HG03521 (cell line): ENCODE measurements around the gene EFCAB8.

Experiments
- ATAC-seq: cut with Tn5 transposase; IDR thresholded peaks from one replicate; pipeline ENCODE4 v1.9.1; 2021; ENCODE audit warnings: mild to moderate bottlenecking, moderate library complexity; ENCODE audit not compliant: unreplicated experiment

Gene EFCAB8

DNA sequence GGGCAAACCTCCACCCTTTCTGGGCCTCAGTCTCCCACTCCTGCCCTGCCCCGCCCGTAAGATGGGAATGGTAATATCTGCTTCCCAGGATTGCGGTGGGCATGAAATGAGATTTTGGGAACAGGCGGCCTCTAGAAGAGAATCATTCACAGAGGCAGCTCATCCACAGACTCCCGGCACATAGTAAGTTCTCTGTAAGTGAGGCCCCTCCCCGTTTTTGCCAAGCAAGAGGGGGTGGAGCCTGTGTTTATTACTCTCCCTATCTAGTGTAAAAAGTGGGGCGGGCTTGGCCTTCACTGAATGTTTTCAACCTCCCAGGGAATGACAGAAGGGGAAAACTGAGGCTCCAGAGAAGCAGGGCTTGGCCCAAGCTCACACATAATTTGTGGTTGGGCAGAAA lies 125.5 kb downstream of the EFCAB8 start:
- no peak for ATAC-seq

DNA sequence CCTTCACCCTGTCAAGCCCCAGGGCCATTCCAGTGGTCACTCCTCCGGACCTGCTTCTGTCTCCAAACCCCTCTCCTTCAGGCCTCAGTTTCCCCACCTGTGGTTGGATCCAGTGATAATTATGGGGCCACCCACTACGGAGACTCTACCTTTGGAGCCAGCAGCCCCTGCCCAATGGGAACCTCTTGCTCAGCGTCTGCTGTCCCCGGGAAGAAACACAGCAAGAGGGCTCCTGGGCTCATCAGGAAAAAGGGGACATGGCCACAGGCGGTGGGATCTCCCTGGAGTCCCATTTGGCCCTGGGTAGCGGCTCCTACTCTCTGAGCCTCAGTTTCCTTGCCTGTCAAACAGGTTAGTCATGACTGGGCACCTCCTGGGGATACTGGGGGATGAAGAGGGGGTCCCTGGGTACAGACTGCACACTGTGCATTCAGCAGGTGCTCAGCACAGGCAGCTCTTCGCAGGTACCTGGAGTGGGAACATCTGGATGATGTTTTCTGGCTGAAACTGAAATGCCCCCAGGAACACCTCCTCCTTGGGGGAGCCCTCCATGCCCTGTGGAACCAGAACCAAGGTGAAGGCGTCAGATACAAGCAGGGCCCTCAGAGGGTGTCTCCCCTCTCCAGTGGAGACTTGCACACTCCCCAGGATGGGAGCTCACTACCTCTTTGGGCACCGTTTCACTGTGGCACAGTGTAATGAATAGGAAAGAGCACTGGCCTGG lies 126.1 kb downstream of the EFCAB8 start:
- ATAC-seq = no peak

DNA sequence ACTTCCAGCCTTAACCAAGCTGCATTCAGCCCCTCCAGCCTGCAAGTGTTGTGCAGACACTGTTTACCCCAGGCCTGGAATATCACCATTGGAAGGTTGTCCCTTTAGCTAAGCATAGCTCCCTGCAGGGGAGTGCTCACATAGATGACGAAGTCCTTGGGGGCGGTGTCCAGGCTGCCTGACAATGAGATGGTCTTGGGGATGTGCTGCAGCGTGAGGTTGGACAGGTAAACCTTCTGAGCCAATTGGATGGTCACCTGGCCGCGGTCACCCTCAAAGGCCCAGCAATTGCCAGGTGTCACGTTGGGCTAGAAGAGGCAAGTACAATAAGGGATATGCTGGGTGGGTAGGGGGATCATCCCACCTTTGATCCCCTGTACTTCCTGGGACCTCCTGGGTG lies 126.9 kb downstream of the EFCAB8 start:
- ATAC-seq = no peak

DNA sequence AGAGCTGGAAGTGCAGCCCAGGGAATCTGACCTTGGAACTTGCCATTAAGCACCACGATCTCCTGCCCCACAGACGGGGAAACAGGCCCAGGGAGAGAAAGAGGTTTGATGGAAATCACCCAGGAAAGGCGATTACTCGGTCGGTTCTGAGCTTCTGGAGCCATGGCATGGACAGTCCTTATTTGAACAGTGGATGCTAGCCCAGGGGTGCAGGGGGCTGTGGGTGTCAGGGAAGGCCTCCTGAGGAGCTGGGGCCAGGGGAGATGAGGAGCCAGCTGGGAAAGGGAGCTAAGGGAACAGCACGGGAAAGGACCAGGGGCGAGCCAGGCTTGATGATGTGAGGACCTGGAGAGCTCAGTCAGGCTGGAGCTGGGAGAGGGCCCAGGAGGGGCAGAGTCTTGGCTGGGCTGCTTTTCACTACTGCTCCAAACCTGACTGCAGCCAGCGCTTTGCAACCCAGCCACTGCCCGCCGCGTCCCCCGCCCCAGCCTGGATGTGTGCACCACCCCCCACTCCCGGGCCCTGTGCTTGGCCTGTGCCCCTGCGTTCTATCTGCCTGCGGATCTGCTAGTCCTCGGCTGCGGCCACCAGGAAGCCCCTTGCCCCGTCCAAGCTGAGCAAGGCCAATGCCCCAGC lies 127.7 kb downstream of the EFCAB8 start:
- ATAC-seq = no peak

DNA sequence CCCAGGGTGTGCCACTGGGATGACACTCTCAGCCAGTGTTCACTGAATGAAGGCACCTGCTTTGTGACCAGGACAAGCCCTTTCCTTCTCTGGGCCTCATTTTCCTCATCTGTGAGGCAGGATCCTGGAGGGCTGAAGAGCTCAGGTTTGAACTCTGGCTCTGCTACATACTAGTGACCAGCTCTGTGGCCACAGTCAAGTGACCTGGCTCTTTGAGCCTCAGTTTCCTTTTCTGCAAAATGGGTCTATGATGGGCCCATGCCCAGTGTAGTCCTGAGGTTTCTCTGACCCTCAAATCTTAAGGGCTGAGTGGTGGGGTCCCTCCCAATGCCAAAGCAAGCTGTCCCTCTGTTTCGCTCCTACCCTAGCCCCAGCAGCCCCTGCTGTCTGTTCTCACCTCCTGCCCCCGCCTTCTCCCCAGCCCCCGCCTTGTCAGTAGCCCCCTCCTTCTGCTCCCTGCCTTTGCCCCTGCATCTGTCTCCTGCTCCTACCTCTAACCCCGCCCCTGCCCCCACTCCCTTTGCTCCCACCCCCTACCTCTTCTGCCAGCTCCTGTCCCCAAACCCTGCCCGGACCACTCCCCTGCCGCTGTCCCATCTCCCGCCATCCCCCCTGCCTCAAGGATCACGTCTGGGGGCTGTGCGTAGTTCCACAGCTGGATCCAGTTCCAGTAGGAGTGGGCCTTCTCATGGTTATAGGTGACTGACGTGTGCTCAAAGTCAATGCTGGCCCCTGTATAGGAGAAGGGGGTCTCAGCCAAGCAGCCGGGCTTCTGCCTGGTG lies 128.5 kb downstream of the EFCAB8 start:
- no peak for ATAC-seq

DNA sequence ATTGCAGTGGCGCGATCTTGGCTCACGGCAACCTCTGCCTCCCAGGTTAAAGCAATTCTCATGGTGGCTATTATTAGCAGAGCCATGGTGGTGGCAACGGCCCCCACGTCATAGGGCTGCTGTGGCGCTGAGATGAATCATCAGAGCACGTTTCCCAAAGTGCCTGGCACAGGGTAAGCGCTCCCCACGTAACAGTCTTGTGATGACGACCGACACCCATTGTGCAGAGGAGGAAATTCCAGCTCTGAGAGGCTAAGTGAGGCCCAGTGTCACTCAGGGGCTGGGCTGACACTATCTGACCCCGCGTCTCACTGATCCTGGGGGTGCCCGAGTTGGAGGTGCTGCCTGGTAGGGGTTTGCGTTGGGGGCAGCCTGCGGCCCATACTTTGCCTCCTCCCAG lies 129.3 kb downstream of the EFCAB8 start:
- no peak for ATAC-seq

DNA sequence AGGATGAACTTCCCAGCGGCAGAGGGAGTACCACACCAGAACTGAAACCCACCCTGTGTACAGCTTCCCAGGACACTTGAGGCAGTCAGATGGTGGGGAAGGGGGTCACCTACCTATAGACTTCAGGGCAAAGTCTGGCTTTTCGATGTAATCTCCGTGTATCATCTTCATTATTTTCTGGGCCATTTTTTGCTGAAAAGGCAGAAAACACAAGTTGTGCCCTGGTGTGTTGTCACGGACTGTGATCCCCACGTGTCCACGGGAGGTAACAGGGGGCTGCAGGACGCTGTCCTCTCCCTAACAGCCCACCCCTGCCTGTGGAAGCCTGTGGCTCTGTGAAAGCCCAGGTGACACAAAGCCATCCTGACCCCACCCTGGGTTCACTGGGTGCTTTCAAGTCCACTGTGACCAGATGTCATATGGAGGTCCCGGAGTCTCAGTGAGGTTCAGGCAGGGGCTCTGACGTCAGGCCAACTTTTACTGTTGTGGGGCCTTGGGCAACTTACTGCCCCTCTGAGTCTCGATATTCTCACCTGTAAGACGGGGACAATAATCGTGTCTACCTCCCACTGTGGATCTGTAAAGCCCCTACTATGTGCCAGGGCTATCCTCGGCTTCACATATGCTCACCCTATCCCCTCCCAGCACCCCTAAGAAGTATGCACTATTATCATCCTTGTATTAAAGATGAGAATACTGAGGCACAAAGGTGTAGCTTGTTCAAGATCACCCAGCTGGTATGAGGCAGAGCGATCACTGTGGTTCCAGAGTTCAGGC lies 131.0 kb downstream of the EFCAB8 start:
- ATAC-seq = no peak

DNA sequence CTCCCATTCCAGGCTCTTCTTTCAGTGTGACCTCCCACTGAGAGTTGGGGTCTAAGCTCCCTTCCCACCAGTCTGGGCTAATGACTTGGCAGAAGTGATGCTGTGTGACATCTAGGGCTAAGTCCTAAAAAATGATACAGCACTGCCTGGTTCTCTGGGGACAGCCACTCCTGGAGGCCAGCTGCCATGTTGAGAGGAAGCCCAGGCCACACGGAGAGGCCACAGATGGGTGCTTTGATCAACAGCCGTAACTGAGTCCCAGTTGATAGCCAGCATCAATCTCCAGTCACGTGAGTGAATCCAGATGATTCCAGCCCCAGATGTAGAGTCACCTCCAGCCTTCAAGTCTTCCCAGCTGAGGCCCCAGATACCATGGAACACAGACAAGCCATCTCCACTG lies 131.7 kb downstream of the EFCAB8 start:
- no peak for ATAC-seq

DNA sequence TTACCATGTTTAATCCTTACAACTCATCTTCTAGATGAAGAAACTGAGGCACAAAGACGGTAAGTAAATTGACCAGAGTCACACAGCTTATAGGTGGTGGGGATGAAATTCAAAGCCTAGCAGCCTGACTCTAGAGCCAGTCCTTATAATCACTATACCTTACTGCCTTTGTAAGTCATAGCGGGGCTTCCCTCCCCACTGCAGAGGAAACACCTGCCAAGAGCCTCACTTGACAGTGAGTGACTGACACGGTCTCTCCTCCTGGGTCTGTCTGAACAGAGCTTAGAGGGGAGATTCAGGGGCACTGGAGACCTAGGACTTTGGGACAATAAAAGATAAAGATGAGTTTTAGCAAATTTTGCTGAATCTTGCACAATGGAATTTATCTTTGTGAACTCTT lies 132.7 kb downstream of the EFCAB8 start:
- no peak for ATAC-seq

DNA sequence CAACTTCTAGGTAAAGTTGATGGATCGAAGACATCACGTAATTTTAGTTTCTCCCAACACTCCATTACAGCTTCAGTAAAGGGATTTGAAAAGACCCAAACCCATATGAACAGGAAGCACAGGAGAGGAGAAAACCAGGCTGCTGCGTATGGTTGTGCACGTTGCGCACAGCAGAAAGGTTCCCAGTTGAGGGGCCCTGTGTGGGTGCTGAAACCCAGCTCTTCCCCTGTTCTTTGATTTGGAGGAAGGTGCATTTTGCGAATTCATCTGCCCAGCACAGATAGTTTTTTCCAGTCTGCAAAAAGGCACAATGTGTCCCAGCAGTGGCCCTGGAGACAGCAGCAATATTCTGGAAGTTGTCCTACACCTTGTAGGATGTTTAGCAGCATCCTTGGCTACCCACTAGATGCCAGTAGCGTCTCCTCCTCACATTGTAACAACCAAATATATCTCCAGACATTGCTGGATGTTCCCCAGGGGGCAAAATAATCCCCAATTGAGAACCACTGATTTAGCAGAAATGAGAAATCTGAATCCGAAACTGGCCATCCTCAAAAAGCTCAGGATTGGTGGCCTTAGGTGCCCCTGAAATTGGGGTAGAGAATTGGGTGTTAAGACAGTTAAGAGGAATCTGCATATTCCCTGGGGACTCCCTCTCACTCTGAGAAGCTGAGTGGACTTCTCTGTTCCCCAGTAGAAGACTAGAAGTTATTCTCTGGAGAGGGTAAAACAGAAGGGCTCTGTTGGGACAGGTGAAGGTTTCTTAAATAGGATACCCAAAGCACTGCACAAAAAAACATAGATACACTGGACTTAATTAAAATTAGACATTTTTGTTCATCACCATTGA lies 133.3 kb downstream of the EFCAB8 start:
- no peak for ATAC-seq

DNA sequence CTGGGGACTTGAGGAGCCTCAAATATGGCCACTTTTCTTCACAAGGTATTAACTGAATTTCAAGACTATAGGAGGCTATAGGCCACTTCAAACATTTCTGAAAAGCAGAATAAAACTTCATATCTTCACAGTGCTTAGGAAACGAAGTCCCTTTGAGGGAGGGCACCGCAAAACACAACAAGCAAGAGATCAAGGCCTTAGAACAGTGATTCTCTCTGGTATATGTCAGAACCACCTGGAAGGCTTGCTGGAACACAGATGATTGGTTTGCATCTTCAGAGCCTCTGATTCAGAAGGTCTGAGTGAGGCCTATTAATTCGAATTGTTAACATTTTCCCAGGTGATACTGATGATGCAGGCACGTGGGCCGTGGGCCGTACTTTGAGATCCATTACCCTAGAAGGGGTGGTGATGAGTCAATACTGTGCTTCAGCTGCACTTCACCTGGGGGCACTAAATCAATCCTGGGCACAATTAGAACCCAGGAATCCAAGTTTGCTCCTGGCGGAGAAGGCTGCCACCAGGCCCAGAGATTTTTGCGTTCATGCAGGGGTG lies 134.8 kb downstream of the EFCAB8 start:
- ATAC-seq = no peak

DNA sequence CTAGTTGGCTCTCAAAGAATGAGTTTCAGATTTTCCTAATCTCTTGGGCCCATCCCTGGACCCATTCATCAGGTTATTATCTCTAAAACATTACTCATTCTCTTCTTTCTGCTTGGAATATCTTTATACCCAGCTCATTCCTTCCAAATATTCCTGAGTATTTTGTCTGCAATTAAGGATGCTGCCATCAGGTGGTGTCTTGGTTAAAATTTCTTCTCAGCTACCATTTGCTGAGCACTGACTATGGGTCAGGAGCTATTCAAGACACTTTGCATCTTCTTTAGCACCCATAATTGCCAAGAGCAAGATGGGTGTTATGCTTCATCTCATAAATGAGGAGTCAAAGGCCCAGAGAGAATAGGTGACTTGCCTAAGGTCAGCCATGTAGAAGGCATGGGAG lies 137.1 kb downstream of the EFCAB8 start:
- ATAC-seq = no peak

DNA sequence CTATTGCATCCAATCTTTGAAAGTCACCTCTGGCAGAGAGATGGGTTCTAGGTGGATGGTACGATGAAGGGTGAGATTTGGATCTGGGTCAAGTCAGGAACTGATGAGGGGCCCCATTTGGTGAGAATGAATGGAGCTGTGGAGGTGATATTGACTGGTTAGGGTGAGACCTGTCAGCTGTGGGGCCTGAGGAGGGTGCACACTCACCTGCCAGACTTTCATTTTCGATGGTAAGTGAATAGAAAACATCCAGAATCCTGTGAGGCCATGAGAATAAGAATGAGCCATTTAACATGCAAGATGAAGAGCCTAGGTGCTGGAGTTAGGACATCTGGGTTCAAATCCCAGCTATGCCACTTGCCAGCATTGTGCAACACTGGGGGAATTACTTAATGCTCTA lies 138.7 kb downstream of the EFCAB8 start:
- ATAC-seq = no peak

DNA sequence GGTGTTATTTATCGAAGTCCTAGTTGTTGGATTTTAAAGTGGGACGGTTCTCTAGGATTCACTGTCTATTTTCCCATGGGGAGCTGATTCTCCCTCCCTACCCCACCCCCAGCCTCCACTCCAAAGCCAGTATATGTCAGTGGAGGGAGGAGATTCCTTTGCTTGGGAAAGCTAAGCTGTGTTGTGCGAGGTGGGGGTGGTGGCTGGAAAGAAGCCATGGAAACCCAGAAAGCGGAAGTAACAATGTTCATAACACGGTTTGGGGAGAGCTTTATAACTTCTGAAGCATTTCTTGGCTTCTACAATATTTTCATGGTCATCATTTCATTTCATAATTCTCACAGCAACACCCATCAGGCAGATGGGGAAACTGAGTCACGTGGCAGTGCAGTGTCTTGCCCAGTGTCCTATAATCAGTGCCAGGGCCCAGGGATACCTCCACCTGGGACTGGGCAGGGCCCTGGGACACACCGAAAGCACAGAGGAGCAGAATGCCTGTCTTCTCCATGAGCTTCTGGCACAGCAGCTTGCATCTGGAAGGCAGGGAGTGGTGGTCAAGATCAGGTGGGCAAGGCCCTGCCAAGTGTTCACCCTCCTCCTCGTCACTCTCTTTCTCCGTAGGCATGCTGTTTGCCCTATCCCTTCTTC lies 141.0 kb downstream of the EFCAB8 start:
- no peak for ATAC-seq

DNA sequence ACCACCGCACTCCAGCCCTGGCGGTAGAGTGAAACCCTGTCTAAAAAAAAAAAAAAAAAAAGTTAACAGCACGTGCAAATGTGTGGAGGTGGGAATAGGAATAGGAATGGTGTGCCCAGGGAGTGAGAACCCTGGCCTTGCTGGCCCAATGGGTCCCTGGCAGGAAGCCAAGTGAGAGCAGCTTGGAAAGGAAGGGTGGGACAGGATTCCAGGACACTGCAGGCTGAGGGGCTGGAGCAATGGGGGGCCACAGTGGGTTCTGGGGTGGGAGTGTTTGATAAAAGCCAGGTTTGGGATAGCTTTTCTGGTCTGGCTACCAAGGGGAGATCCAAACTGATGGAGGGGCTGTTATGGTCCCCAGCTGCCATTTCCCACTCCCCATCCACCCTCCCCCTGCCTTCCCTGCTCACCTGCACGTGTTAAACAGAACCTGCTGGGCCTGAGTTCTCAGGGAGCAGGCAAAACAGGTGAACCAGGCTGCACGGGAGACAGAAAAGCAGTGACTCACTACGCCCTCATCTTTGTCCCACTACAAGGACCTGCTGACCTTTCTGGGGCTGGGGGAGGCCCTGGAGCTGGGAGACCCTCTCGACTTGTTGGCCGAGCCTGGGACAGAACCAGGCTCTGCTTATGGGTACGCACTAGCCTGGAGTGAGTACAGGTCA lies 142.2 kb downstream of the EFCAB8 start:
- ATAC-seq = no peak

DNA sequence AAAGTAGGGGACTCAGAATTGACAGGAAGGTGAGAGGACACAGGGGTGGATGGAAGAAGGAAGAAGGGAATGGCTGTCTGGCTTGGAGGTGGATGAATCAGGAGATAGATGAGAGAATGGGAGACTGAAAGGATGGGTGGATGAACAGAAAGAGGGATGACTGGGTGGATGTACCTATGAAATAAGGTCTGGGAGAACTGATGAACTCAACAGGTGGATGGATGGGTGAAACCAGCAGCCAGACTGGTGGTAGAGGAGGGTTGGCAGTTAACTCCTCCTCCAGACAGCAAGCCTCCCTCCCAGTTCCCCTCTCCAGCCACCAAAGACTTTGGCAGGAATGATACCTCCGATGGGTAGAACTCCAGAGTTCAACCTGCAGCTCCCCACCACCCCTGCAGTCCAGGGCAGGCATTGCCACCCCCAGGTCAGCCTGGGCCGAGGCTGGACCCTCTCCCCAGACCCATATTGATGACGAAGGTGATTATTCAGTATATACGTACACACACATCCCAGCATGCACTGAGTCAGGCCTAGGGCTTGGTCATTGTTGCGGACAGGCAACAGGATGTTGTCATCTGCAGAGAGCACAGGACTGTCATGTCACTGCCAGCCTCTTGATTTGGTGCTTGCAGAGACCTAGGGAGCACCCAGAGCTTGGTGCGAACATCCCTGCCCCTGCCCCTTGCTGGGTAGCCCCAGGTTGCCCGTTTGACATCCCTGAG lies 143.5 kb downstream of the EFCAB8 start:
- no peak for ATAC-seq

DNA sequence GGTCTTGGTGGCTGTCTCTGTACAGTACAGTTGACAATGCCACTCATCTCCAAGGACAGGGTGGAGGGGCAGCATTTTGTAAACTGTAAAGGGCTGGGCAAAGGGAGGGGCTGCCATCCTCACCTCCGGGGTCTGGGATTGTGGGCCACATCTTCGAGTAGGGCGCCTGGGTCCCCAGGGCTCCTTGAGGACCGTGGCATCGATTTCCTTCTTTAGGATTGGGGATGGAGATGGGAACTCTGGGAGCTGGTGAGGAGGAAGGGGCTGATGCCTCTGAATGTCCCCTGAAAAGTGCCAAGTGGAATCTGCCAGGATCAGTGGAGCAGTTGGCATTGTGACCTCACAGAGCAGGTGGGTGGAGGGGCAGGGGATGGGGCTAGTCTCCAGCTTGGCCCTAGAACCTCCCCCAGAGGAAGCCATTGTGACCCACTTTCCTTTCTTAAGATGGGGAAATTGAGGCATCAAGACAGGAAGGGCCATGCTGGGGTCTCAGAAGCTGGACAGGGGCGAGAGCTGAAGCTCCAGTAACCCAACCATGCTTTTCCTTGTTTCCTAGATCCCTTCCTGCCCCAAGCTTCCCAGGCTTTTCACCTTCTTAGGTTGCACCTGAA lies 145.5 kb downstream of the EFCAB8 start, which contains the start of gene SUN5:
TSS of gene SUN5 (minus strand) at position 293 of the 611 bp plus-strand sequence. CDS start at position 200, 93 bp downstream.
- ATAC-seq = no peak

DNA sequence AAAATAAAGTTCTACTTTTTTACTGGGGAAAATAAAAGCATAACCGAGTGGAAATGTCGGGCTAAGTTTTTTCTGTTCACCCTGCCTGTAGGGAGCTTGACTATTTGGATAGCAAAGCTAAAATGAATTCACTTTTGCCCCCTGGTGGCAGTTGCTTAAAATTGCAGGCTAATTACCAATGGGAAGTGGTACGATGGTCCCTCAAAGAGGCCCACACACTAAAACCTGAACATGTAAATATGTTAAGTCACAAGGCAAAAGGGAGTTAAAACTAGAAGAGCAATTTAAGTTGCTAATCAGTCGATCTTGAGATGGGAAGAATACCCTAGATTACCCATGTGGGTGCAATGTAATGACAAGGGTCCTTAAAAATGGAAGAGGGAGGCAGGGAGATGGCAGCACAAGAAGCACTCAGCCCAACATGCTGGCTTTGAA lies 146.4 kb downstream of the EFCAB8 start:
- ATAC-seq = no peak
